HG03135 (cell line): ENCODE results near the gene ANXA7.

ENCODE experiments used
- ATAC-seq: cut with Tn5 transposase; IDR thresholded peaks from one replicate; pipeline ENCODE4 v1.9.1; 2021; ENCODE audit warnings: mild to moderate bottlenecking, moderate library complexity; ENCODE audit not compliant: unreplicated experiment

ANXA7 gene

GRCh38 chr10:73413528-73414229 is at the start of gene ANXA7:
Gene ANXA7, minus strand, starts transcription at chr10:73414058. Its CDS starts 13,202 bp downstream, at chr10:73400856.
- ATAC-seq, result peak; percentile 84

- ATAC-seq, result no peak
Measured at GRCh38 chr10:73460897-73461296, 47.0 kb upstream of the ANXA7 start.

- ATAC-seq, result no peak
Measured at GRCh38 chr10:73459683-73460314, 45.9 kb upstream of the ANXA7 start.

- ATAC-seq, result no peak
Measured at GRCh38 chr10:73456187-73456890, 42.5 kb upstream of the ANXA7 start.

- no peak for ATAC-seq
Measured at GRCh38 chr10:73449113-73449512, 35.3 kb upstream of the ANXA7 start.

- ATAC-seq, result no peak
Measured at GRCh38 chr10:73448384-73448783, 34.5 kb upstream of the ANXA7 start.

GRCh38 chr10:73446926-73447325 is 33.1 kb upstream of the ANXA7 start:
- no peak for ATAC-seq

- no peak for ATAC-seq
Measured at GRCh38 chr10:73444457-73444856, 30.6 kb upstream of the ANXA7 start.

GRCh38 chr10:73439605-73440312 is 25.9 kb upstream of the ANXA7 start:
- no peak for ATAC-seq

- no peak for ATAC-seq
Measured at GRCh38 chr10:73439055-73439454, 25.2 kb upstream of the ANXA7 start.

- no peak for ATAC-seq
Measured at GRCh38 chr10:73433538-73433867, 19.6 kb upstream of the ANXA7 start, which contains the start of gene MSS51. Gene MSS51, minus strand, starts transcription at chr10:73433561. Its CDS starts 5,277 bp downstream, at chr10:73428284.

- no peak for ATAC-seq
Measured at GRCh38 chr10:73432646-73433537, 19.0 kb upstream of the ANXA7 start.

- no peak for ATAC-seq
Measured at GRCh38 chr10:73426318-73426717, 12.5 kb upstream of the ANXA7 start.

- ATAC-seq, result no peak
Measured at GRCh38 chr10:73424478-73424877, 10.6 kb upstream of the ANXA7 start.

- ATAC-seq, result no peak
Measured at GRCh38 chr10:73423309-73423708, 9.5 kb upstream of the ANXA7 start.

GRCh38 chr10:73416571-73416970 is 2.7 kb upstream of the ANXA7 start:
- ATAC-seq, result no peak

- ATAC-seq, result no peak
Measured at GRCh38 chr10:73414230-73414945, 530 bp upstream of the ANXA7 start.

GRCh38 chr10:73413108-73413527 is 740 bp downstream of the ANXA7 start:
- peak; percentile 35 for ATAC-seq

GRCh38 chr10:73410897-73411296 is 3.0 kb downstream of the ANXA7 start:
- no peak for ATAC-seq
